ENCODE data around the gene MAP1LC3B.

MAP1LC3B gene

DNA sequence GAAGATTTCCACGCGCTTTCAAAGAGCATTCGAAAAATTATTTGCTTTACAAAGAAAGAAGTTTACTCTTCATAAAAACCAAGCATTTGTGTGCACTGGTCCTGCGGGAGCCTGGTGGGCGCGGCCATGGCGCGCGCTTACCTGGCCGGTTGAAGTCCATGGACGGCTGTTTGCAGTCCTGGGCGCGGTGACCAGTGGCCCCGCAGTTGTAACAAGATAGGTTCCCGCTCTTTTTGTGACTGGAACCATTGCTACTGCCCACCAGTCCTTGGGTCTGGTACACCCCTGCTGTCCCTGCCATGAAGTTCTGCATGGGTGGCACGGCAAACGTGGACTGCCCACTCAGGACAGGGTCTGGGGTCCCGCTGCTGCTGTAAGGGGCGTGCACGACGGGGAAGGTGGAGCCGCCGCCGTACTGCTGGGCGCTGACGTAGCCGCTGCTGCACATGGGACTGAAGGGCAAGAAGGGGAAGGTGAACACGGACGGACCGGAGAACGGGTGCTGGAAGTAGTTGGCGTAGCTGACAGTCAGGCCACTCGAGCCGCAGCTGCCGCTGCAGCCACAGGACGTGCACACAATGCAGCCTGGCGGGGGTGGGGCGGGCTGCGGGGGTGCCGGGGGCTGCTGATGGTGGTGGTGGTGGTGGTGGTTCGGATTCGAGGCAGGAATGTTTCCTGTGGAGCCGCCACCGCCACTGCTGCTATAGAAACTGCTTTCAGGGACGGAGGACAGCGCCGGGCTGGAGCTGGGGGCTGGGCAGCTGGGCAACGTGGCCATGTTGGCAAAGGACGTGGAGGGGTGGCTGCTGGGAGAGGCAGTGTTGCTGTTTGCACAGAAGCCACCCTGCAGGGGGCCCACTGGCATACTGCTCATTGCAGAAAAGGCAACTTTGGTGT, 19.5 kb downstream of the MAP1LC3B start:
- DNase-seq, result no peak

DNA sequence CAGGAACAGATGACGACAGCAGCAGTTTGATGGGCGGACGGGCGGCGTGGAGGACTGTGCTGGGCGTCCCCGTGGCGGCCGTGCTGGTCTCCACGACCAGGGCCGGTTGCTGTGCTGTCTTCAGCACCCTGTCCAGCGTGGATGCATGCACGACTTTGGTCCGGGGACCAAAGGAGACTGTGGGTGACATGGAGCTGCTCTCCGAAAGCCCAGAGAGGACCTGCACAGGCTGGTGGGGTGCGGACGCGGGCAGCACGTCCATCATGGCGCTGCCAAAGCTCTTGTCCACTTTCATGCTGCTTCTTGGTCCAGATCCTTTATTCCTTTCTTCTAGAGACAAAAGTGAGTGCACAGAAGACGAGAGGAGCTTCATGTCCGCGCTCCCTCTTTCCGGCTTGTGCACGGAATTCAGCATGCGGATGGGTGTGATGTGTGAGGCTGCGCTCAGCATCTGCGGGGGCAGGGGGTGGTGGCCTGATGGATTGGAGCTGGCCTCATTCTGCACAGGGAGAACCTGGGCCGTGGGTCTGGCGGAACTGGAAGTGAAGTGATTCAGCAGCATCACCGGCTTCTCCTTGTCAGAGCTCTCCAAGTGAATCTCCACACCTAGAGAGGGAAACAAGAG, 20.3 kb downstream of the MAP1LC3B start:
- no peak for DNase-seq

- no peak for DNase-seq
These were observed 20.9 kb downstream of the MAP1LC3B start for GRCh38 chr16:87412996-87413421.

GRCh38 chr16:87414251-87414680, 22.1 kb downstream of the MAP1LC3B start:
- DNase-seq, result no peak

DNA sequence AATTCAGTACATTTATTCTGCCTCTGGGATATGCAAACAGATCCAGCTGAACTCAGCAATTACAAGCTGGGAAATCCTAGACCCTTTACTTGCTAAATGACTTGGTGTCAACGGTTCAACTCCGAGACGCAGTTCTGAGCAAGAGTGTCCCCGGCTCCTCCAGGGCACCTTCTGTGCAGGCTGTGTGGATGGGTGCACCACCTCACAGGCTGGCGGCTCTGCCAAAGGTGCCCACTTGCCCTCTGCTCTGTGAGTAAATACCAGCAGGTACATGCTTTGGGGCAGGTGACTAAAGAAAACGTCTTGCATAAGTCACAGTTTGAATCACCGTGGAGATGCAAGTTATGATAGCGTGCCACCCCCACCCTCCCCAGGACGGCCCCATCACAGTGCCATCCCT, 23.3 kb downstream of the MAP1LC3B start:
- DNase-seq, result no peak

- DNase-seq, result no peak
These were observed 24.8 kb downstream of the MAP1LC3B start for GRCh38 chr16:87416826-87417527.

- no peak for DNase-seq
These were observed 25.4 kb downstream of the MAP1LC3B start for GRCh38 chr16:87417528-87417910.

DNA sequence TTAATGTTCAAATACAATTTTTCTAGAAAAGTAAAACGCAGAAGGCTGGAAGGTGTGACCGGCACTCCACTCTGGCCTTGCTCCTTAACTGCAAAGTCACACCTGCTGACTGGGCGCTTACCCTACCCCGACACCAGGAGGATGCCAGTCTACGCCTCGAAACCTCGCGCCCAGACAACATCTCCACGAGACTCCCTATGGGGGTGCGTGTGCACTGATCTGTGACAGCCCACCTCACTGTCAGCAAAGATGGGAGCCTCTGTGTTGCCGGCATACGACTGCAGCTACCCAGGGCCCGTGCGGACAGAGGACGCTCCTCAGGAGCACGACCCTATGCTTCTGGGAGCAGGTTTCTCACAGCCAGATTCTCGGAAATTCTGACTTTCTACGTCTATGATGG, 26.1 kb downstream of the MAP1LC3B start:
- no peak for DNase-seq

- no peak for DNase-seq
These were observed 26.5 kb downstream of the MAP1LC3B start for GRCh38 chr16:87418644-87419043.

DNA sequence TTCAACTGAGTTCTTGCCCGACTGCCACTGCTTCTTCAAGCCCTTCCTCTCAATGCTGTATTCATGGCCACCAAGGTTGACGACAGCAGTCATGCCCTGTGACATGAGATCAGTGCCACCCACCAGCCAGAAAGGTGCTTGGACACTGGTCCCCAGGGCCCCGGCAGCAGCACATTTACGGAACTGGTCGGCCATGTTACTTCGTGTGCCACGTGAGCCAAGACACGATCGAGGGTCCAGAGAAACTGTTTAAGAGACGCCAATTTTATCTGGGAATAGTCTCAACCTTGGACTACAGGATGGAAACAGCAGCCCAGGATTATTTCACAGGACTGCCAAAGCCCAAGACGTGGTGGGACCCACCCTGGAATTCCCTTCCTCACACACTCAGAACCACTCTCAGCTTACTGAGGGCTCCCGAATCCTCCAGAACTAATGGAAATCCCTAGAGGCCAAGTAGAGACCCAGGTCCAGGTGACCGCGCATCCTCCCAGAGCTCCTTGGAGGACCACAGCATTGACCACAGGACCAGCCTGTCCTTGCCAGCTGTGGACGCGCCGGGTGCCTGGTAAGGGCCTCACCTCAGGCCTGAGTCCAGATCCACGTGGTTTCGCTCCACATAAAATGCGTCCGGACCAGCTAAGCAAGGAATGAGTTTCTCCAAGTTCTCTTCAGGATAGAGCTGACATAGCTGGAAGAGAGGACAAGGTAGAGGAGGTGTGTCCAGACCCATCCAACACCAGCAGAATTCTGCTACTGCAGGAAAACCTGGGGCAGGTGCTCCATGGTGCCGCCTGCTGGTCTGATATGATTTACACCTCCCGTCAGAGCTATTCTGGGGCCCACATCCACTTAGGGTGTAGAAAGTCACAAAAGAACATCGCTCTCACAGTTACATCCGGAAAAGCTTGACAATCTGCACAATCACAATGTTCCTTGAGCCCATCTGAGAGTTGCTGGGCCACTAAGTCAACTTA, 28.2 kb downstream of the MAP1LC3B start:
- DNase-seq, result no peak

DNA sequence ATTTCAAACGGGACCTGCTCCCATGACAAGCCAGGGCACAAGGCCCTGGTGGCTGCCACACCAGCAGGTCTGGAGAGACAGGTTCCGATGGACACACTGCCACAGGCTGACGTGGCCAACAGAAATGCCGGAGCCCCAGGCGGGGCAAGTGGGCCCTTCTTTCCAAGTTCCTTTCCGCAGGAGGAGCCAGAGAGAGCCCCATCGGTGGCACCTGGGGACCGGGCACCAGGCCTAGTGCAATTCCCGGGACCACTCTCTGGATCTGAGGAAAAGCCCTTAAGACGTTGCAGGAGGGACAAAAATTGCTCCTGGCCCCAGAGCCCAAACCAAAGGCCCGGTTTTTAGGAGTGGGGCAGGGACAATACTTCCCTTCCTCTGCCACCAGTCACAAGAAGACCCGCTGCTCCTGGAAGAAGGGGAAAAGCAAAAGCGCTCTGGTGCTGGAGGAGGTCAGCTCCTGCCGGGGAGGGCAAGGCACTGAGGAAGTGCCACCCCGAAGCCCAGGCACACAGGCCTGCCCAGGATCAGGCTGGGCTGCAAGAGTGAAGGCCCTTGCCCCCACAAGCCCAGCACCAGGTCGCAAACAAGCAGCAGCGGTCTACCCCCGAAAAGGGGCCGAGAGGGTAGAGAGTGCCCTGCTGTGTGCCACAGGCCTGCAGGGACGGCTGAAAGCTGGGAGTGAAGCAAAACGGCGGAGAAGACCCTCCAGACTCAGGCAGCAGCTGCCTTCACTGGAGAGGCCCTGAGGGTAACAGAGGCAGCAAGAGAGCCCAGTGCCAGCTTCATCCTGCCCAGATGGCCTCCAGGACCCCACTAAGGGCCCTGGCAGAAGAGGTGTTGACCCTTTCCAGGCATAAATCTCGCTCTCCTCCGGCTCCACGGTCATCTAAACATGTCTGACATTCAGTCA, 29.1 kb downstream of the MAP1LC3B start:
- no peak for DNase-seq

GRCh38 chr16:87422106-87422505, 30.0 kb downstream of the MAP1LC3B start:
- DNase-seq, result no peak

- DNase-seq, result no peak
These were observed 31.3 kb downstream of the MAP1LC3B start for GRCh38 chr16:87423429-87423828.

DNA sequence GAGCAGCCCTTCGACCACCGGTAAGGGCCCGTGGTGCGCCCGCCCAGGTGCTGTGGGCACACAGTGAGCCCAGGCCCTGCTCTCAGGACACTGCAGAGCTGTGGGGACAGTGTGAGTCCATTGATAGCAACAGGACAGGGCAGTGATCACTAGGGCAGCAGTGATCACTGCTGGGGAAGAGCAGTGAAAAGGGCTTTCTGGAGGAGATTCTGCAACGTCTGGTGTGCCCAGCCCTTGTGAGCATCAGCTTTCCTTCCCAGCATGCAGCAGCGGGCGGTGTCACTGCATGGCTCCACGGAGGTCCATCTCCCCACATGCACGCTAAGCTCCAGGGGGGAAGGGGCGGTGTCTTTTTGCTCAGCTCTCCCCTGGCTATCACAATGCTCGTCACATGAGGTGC, 32.1 kb downstream of the MAP1LC3B start:
- DNase-seq, result no peak

DNA sequence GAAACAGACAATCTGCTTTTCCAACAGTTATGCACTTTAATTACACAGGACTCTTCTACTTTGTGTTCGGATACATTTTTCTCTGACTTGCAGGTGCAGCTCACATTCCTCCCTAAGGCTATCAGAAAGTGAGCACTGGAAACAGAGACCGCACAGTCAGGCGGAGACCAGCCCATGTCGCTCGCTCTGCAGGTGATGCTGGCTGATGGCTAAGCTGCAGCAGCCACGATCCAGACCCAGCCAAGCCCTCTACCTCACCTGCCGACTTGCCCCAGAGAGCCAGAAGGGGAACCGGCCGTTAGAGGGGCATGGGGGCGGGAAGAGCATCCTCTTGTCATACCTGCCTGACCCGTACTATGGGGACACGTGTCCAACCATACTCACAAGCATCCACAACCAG, 33.8 kb downstream of the MAP1LC3B start:
- DNase-seq, result no peak

DNA sequence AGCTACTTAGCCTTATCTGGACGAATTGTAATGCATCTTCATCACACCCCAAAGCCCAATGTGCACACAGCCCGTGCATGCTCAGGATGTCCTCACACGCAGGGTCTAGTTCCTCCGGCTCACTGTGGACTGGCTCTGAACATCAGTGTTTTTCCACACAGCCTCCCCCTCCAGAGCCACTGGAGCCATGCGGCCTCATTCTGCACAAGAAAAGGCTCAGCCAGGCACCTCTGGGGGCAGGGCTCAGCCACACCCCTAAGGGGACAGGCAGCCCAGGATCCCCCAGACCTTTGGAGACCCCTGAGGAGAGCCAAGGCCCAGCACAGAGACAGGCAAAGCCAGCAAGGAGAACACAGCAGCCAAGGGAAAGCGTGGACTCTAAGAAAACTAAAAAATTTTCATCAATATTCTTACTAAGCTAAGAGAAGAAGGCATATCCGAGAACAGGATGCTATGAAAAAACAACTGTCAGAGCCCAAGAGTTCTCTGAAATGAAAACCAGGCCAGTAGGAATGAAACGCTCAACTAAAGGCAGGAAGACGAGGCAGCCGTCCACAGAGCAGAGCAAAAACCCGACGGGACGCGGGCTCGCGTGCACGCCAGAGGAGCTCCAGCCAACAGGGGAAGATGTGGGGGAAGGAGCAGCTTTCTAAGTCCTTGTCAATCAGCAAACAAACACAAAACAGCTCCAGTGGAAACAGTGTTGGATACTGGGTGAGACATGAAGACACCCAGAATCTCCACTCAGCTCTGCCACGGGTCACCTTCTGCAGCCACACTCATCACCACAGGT, 34.5 kb downstream of the MAP1LC3B start:
- DNase-seq, result no peak

DNA sequence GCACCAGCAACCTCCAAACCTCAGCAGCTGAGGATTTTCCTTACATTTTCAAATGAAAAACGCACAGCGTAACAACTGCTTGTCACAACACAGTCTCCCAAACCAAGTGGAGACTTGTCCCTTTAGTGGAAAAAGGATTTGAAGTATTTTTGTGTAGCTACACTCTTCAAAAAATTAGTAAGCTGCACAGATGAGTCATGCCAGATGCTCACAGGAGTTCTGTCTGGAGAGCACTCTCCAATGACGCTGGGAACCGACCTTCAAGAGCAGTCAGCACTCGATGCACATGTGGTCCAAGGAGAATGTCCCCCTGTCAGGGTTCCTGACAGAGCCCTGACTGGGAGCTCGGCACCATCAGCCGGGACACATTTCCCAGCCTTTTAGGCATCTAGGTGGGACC, 39.8 kb downstream of the MAP1LC3B start:
- DNase-seq, result no peak

GRCh38 chr16:87432330-87432915, 40.3 kb downstream of the MAP1LC3B start:
- no peak for DNase-seq

GRCh38 chr16:87434146-87434667, 42.1 kb downstream of the MAP1LC3B start:
- DNase-seq, result no peak

Data from SIG-M5 (cell line).